ENCODE results near the gene PPP1R14C. TPM values are rescaled to one million over a fixed set of nuclear protein-coding genes. Genes with fewer than 3 reads are reported as not detected.

The PPP1R14C gene
- polyA plus RNA-seq, 3 donors: 0.11 TPM; not detected in 2

DNA sequence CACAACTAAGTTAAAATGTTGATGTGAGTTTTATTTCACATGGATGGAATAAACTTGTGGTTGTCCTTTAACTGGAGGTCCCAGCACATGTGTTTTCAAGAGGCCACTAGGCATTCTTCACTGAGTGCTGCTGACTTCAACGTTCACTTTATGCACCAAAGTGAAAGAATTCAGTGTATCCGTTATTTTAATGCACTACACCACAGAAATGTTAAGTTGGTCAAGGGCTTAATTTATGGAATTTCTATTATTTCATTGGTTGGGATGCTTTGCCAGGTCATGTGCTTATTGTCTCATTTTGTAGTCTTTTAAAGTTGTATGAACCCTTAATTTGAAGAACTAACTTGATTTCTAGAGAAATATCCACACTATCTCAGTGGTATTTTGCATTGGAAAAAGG lies 106.4 kb downstream of the PPP1R14C start:
- H3K27ac ChIP-seq (ENCODE audit: low read depth in 1 of 2, low read length in 2 of 2): no peak overlapping the region
- H3K4me1 Mint-ChIP-seq: no peaks in the 10 kb centered on the region
- no peak overlapping the region for H2AFZ ChIP-seq (ENCODE audit: insufficient read depth, low read depth, low read length, poor library complexity, severe bottlenecking)
- TF ChIP-seq, protein P1, sequence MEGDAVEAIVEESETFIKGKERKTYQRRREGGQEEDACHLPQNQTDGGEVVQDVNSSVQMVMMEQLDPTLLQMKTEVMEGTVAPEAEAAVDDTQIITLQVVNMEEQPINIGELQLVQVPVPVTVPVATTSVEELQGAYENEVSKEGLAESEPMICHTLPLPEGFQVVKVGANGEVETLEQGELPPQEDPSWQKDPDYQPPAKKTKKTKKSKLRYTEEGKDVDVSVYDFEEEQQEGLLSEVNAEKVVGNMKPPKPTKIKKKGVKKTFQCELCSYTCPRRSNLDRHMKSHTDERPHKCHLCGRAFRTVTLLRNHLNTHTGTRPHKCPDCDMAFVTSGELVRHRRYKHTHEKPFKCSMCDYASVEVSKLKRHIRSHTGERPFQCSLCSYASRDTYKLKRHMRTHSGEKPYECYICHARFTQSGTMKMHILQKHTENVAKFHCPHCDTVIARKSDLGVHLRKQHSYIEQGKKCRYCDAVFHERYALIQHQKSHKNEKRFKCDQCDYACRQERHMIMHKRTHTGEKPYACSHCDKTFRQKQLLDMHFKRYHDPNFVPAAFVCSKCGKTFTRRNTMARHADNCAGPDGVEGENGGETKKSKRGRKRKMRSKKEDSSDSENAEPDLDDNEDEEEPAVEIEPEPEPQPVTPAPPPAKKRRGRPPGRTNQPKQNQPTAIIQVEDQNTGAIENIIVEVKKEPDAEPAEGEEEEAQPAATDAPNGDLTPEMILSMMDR (IDR thresholded peaks at IDR 0.05): no peak
- no peak overlapping the region for H3K4me3 ChIP-seq (replicated peaks in 1 of 3; ENCODE audit: low read depth in 2 of 3, low read length in 3 of 3)
- H3K27me3 ChIP-seq (ENCODE audit: control insufficient read depth in 2 of 2, insufficient read depth in 2 of 2, low read length in 2 of 2): no peaks in the 10 kb centered on the region
- no peak overlapping the region for H3K4me3 Mint-ChIP-seq
- no peaks in the 10 kb centered on the region for H3K4me1 ChIP-seq (ENCODE audit: control insufficient read depth in 1 of 2, insufficient read depth in 2 of 2, low read length in 2 of 2)
- no peak overlapping the region for H3K4me2 ChIP-seq (replicated peaks; ENCODE audit: extremely low read depth, low read length, poor library complexity, severe bottlenecking)
- H4K20me1 ChIP-seq (ENCODE audit: insufficient read depth, low read length): no peaks in the 10 kb centered on the region
- no peaks in the 10 kb centered on the region for H3K36me3 Mint-ChIP-seq
- peaks cover 14 to 22% (median 19%) of the 10 kb centered on the region in 3 donors for H3K27me3 Mint-ChIP-seq (ENCODE audit: low read depth in 3 of 3)
- no peak for DNase-seq
- WGBS (ENCODE audit: insufficient coverage): no CpG with 5 or more reads among the region's 2 CpGs
- intact Hi-C loops (cut with micrococcal nuclease): no loop called here
- H3K9me3 Mint-ChIP-seq: peaks cover 5 to 22% (median 12%) of the 10 kb centered on the region in 7 donors
- no peaks in the 10 kb centered on the region for H3K79me2 ChIP-seq (ENCODE audit: insufficient read depth, low read length)
- no peak overlapping the region for H3K27ac Mint-ChIP-seq
- no peak overlapping the region for H3K9ac ChIP-seq (ENCODE audit: insufficient read depth, low read length, poor library complexity, severe bottlenecking)
- no peaks in the 10 kb centered on the region for H3K36me3 ChIP-seq (replicated peaks in 1 of 2; ENCODE audit: control insufficient read depth in 1 of 2, insufficient read depth in 2 of 2, low read length in 2 of 2)
- peaks cover 4 to 10% of the 10 kb centered on the region in 2 donors for H3K9me3 ChIP-seq (replicated peaks in 1 of 2; ENCODE audit: control insufficient read depth in 1 of 2, insufficient read depth in 1 of 2, low read length in 2 of 2)

DNA sequence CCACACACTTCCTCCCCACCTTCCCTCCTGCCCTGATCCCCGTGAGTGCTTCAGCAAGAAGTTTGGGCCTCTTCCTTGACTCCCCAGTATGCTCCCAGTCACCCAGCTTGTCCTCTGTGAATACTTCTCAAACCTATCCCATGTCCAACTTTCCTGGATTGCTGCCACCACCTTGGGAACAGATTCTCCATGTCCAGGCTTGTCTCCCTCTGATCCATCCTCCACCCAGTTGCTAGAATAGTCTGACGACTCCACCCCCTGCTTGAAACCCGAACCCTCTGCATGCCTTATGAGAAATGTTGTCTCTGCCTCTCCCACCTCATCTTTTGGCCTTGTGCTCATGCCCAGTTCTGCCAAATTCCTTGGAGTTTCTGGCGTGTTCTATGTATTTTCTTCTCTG lies 108.0 kb downstream of the PPP1R14C start:
- no peaks in the 10 kb centered on the region for H3K4me1 ChIP-seq (ENCODE audit: control insufficient read depth in 1 of 2, insufficient read depth in 2 of 2, low read length in 2 of 2)
- no peak overlapping the region for H2AFZ ChIP-seq (ENCODE audit: insufficient read depth, low read depth, low read length, poor library complexity, severe bottlenecking)
- no peak overlapping the region for H3K27ac ChIP-seq (ENCODE audit: low read depth in 1 of 2, low read length in 2 of 2)
- no peak for DNase-seq
- H3K79me2 ChIP-seq (ENCODE audit: insufficient read depth, low read length): no peaks in the 10 kb centered on the region
- no peaks in the 10 kb centered on the region for H3K27me3 ChIP-seq (ENCODE audit: control insufficient read depth in 2 of 2, insufficient read depth in 2 of 2, low read length in 2 of 2)
- Mint-ChIP-seq H3K27ac (peak overlapping the region in 1 of 7 donors; percentile 19), H3K36me3 (no peaks in the 10 kb centered on the region), H3K4me3 (no peak overlapping the region), H3K4me1 (no peaks in the 10 kb centered on the region), H3K27me3 (ENCODE audit: low read depth in 3 of 3) (peaks cover 12 to 23% (median 18%) of the 10 kb centered on the region in 3 donors), H3K9me3 (peaks cover 4 to 21% (median 12%) of the 10 kb centered on the region in 7 donors)
- intact Hi-C loops (cut with micrococcal nuclease): no loop called here
- no peak overlapping the region for H3K9ac ChIP-seq (ENCODE audit: insufficient read depth, low read length, poor library complexity, severe bottlenecking)
- H3K4me2 ChIP-seq (replicated peaks; ENCODE audit: extremely low read depth, low read length, poor library complexity, severe bottlenecking): no peak overlapping the region
- WGBS (ENCODE audit: insufficient coverage): 57% methylated on average over 3 of the region's 4 CpGs
- TF ChIP-seq, protein P1 (IDR thresholded peaks at IDR 0.05): no peak
- no peaks in the 10 kb centered on the region for H4K20me1 ChIP-seq (ENCODE audit: insufficient read depth, low read length)
- H3K4me3 ChIP-seq (replicated peaks in 1 of 3; ENCODE audit: low read depth in 2 of 3, low read length in 3 of 3): no peak overlapping the region
- no peaks in the 10 kb centered on the region for H3K36me3 ChIP-seq (replicated peaks in 1 of 2; ENCODE audit: control insufficient read depth in 1 of 2, insufficient read depth in 2 of 2, low read length in 2 of 2)
- H3K9me3 ChIP-seq (replicated peaks in 1 of 2; ENCODE audit: control insufficient read depth in 1 of 2, insufficient read depth in 1 of 2, low read length in 2 of 2): peaks cover 4 to 10% of the 10 kb centered on the region in 2 donors
